Suprapubic skin (tissue), 4 donors: Measurements from ENCODE around the gene CLSTN3. TPM values are rescaled to one million over a fixed set of nuclear protein-coding genes. Genes with fewer than 3 reads are reported as not detected.
A peak's percentile ranks its signal among the peaks of the same experiment; 100 is the strongest.

Experiments
- DNase-seq, 2 donors: peaks; one replicate each; pipeline ENCODE4 v3.0.0-alpha.2; 2019; ENCODE audit warnings: low spot score in 2 of 2
- H3K27ac ChIP-seq: fragments of 200-600 bp; sonication (generic); one replicate; pipeline ENCODE4 v1.5.1; 2019
- H3K27me3 ChIP-seq: fragments of 200-600 bp; sonication (generic); one replicate; pipeline ENCODE4 v1.5.1; 2019
- H3K36me3 ChIP-seq: fragments of 200-600 bp; sonication (generic); one replicate; pipeline ENCODE4 v1.5.1; 2019
- H3K4me1 ChIP-seq: fragments of 200-600 bp; sonication (generic); one replicate; pipeline ENCODE4 v1.5.1; 2019
- H3K4me3 ChIP-seq: fragments of 200-600 bp; sonication (generic); one replicate; pipeline ENCODE4 v1.5.1; 2019; ENCODE audit warnings: mild to moderate bottlenecking
- H3K9me3 ChIP-seq: fragments of 200-600 bp; sonication (generic); one replicate; pipeline ENCODE4 v1.5.1; 2019
- EP300 ChIP-seq: sonication (generic); formaldehyde crosslinking; IDR thresholded peaks from one replicate; pipeline ENCODE4 v1.6.1; 2017; ENCODE audit warnings: antibody characterized with exemption
- POLR2A ChIP-seq, 2 donors: fragments of 450-650 bp; IDR thresholded peaks; one replicate each; pipeline ENCODE4 v1.6.1; 2017; ENCODE audit warnings: antibody characterized with exemption in 2 of 2, mild to moderate bottlenecking in 2 of 2, moderate library complexity in 2 of 2
- POLR2AphosphoS5 ChIP-seq, 3 donors: sonication (generic); formaldehyde crosslinking; IDR thresholded peaks; one replicate each; pipeline ENCODE4 v1.6.1; 2017; ENCODE audit warnings: antibody characterized with exemption in 3 of 3
- WGBS: methylation state at CpG from one replicate; pipeline ENCODE4 v1.1.5; 2018; 5-methylcytosine and 5-hydroxymethylcytosine counted together
- total RNA-seq, 4 donors: library from RNA; depleted of rRNA; stranded (reverse); fragments of >200 nt; gene quantifications; one replicate each; pipeline ENCODE4 v1.1.0, GENCODE V29; 2016
- TF ChIP-seq, protein P1 (sequence below), 2 donors: fragments of 200-600 bp in 1 of 2; fragments of 450-650 bp in 1 of 2; sonication (generic) in 1 of 2; IDR thresholded peaks; one replicate each; pipeline ENCODE4 v1.5.1; 2016 to 2019; ENCODE audit warnings: antibody characterized with exemption in 2 of 2, mild to moderate bottlenecking in 1 of 2, moderate library complexity in 1 of 2

The CLSTN3 gene
- total RNA-seq, 4 donors from 2014 or later, result 29.9 to 69.8 (median 39.1) TPM

DNA sequence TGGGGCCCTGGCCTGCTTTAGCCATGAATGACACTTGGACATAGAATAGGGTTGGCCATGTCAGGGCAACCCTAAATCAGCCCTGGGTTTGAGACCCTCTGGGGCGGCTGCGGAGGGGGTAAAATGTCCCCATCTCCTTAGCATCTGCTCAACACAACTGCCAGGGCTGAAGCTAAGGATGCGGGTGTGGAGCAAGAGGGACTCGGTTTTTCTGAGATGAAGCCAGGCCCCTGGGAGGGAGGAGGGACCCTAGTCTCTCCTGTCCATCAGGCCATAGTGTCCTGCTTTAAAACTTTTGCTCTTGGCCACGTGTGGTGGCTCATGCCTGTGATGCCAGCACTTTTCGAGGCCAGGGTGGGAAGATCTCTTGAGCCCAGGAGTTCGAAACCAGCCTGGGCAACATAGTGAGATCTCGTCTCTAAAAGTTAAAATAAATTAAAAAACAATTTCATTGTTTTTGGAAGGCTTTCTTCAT, 37.1 kb upstream of the CLSTN3 start:
- TF ChIP-seq, protein P1, sequence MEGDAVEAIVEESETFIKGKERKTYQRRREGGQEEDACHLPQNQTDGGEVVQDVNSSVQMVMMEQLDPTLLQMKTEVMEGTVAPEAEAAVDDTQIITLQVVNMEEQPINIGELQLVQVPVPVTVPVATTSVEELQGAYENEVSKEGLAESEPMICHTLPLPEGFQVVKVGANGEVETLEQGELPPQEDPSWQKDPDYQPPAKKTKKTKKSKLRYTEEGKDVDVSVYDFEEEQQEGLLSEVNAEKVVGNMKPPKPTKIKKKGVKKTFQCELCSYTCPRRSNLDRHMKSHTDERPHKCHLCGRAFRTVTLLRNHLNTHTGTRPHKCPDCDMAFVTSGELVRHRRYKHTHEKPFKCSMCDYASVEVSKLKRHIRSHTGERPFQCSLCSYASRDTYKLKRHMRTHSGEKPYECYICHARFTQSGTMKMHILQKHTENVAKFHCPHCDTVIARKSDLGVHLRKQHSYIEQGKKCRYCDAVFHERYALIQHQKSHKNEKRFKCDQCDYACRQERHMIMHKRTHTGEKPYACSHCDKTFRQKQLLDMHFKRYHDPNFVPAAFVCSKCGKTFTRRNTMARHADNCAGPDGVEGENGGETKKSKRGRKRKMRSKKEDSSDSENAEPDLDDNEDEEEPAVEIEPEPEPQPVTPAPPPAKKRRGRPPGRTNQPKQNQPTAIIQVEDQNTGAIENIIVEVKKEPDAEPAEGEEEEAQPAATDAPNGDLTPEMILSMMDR (IDR thresholded peaks at IDR 0.05), result no peak
- TF ChIP-seq EP300 (no peak), POLR2AphosphoS5 (IDR thresholded peaks at IDR 0.05) (no peak), POLR2A (IDR thresholded peaks at IDR 0.05) (no peak)
- no peaks in the 10 kb centered on the region for H3K27me3 ChIP-seq
- 67% methylated on average over 8 of the region's 8 CpGs for WGBS
- no peaks in the 10 kb centered on the region for H3K9me3 ChIP-seq
- H3K4me1 ChIP-seq, result peaks cover 50% of the 10 kb centered on the region
- peak overlapping the region; percentile 90 for H3K27ac ChIP-seq
- DNase-seq, result peak in 1 of 2 donors; percentile 65
- H3K36me3 ChIP-seq, result peaks cover 24% of the 10 kb centered on the region
- H3K4me3 ChIP-seq, result no peak overlapping the region

DNA sequence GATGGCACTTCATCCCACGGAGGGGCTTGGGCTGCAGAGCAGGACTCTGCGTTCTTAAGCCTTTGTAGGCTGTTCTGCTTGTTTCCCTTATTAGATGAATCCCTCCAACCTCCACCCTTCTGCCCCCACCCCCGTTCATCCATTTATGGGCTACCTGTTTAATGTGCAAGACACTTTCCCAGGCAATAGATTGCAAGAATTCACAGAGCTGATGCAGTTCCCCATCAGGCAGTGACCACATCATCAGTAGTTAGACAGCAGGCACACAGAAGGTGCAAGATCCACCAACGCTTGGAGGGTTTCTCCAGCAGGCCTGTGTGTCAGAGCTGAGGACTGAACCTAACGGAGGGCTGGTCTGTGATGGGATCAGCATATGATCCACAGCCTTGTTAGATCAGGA, 36.7 kb upstream of the CLSTN3 start:
- peak; percentile 45 to 52 for DNase-seq
- Histone ChIP-seq H3K27ac (peak overlapping the region; percentile 90), H3K9me3 (no peaks in the 10 kb centered on the region), H3K36me3 (peaks cover 24% of the 10 kb centered on the region), H3K27me3 (no peaks in the 10 kb centered on the region), H3K4me1 (peaks cover 50% of the 10 kb centered on the region), H3K4me3 (no peak overlapping the region)
- WGBS, result 72% methylated on average over 5 of the region's 5 CpGs
- TF ChIP-seq POLR2A (IDR thresholded peaks at IDR 0.05) (no peak), POLR2AphosphoS5 (IDR thresholded peaks at IDR 0.05) (no peak), EP300 (no peak)
- TF ChIP-seq, protein P1 (IDR thresholded peaks at IDR 0.05), result no peak

DNA sequence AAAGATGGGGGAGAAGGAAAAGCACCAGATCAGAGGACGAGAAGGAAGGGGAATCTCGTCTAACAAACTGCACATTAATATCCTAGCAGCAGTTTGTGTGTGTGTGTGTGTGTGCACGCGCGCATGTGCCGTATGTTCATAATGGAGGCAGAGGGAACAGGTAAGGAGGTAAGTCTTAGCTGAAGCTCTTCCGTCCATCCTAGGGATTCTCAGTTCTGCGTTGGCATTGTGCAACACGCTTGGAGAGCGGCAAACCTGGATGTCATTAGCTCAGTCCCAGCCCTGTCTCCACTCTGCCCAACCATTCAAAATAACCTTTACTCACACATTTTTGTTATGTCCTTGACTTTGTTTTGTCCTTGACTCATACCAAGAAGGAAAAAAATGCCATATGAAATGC, 36.3 kb upstream of the CLSTN3 start:
- Histone ChIP-seq H3K27ac (peak overlapping the region; percentile 90), H3K4me1 (peaks cover 50% of the 10 kb centered on the region), H3K9me3 (no peaks in the 10 kb centered on the region), H3K27me3 (no peaks in the 10 kb centered on the region), H3K36me3 (peaks cover 23% of the 10 kb centered on the region), H3K4me3 (no peak overlapping the region)
- peak in 1 of 3 donors; percentile 25 for TF ChIP-seq POLR2AphosphoS5 (IDR thresholded peaks at IDR 0.05)
- TF ChIP-seq, protein P1 (IDR thresholded peaks at IDR 0.05), result no peak
- TF ChIP-seq POLR2A (IDR thresholded peaks at IDR 0.05), result no peak
- TF ChIP-seq EP300, result no peak
- DNase-seq, result peak; percentile 69 to 77
- 64% methylated on average over 10 of the region's 10 CpGs for WGBS

DNA sequence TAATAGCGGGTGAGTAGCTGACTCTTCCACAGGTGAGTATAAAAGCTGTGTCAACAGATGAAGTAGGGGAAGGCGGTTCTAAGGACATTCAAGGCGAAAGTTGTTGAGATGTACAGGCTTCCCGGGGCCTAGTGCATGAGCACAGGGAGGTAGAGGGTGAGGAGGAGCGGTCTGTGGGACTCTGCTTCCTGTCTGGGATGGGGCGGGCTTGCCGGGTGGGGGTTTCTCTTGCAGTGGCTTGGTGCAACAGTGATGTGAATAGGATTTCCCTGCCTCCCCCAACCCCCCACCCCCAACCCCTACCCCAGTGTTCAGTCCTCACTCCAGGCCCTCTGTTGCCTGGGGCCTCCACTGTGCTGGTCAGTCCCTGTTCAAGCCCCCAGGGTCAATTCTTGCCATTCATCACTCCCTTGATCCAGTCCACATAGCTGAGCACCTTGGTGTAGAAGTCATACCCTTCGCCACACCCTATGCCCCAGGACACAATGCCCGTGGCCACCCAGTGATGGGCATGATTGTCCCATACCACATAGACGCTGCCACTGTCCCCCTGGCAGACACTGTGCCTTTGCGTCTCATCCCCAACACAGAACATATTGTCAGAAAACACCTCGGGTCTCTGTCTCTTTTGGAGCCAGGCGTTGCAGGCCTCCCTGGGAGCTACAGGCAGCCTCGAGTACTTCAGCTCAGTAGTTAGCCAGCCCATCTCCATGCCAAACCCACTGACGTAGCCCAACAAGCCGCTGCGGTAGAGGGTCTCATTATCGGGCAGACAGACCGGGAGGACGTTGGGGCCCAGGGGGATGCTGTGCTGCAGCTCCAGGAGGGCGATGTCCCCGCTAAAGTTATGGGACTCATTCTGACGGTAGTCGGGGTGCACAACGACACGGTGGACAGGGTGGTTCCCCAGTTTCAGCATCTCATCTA, 33.9 kb upstream of the CLSTN3 start:
- peak; percentile 54 to 74 for DNase-seq
- Histone ChIP-seq H3K4me3 (no peak overlapping the region), H3K27me3 (no peaks in the 10 kb centered on the region), H3K4me1 (peaks cover 30% of the 10 kb centered on the region), H3K36me3 (peaks cover 22% of the 10 kb centered on the region), H3K27ac (no peak overlapping the region), H3K9me3 (no peaks in the 10 kb centered on the region)
- WGBS, result 83% methylated on average over 7 of the region's 26 CpGs
- TF ChIP-seq POLR2A (IDR thresholded peaks at IDR 0.05), result no peak
- no peak for TF ChIP-seq POLR2AphosphoS5 (IDR thresholded peaks at IDR 0.05)
- TF ChIP-seq, protein P1 (IDR thresholded peaks at IDR 0.05), result no peak
- no peak for TF ChIP-seq EP300

DNA sequence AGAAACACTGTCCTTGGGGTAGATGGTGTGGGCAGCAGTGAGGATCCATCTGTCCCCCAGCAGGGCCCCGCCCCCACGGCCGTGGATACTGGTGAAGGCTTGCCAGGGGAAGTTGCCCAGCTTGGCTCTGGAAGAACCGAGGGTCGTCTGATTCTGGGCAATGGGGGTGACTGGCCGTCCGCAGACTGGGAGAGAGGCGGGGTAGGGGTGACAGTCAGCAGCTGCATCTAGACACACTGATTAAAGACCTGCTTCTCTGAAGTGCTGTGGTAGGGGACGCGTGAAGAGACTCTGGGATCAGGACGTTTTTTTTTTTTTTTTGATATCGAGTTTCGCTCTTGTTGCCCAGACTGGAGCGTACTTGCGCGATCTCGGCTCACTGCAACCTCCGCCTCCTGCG, 33.2 kb upstream of the CLSTN3 start:
- 81% methylated on average over 12 of the region's 19 CpGs for WGBS
- H3K27ac ChIP-seq, result no peak overlapping the region
- no peak overlapping the region for H3K4me3 ChIP-seq
- peak in 1 of 2 donors; percentile 52 for DNase-seq
- no peaks in the 10 kb centered on the region for H3K27me3 ChIP-seq
- no peaks in the 10 kb centered on the region for H3K9me3 ChIP-seq
- H3K36me3 ChIP-seq, result peaks cover 22% of the 10 kb centered on the region
- TF ChIP-seq POLR2A (IDR thresholded peaks at IDR 0.05), result no peak
- no peak for TF ChIP-seq EP300
- TF ChIP-seq, protein P1 (IDR thresholded peaks at IDR 0.05), result no peak
- TF ChIP-seq POLR2AphosphoS5 (IDR thresholded peaks at IDR 0.05), result no peak
- peaks cover 23% of the 10 kb centered on the region for H3K4me1 ChIP-seq
